GM10248 (cell line): ENCODE results near the gene SLCO3A1.

Experiments used
- CTCF ChIA-PET: fragments of 300-600 bp; sonication (Branson Sonifier 250); formaldehyde crosslinking; extraction: SDS; loops from one replicate; lab custom pipeline; 2021; ENCODE audit warnings: antibody characterized with exemption; lab: Yijun Ruan, JAX
- POLR2A ChIA-PET: fragments of 350-650 bp; sonication (Branson Sonifier 250); formaldehyde crosslinking; extraction: SDS; loops from one replicate; lab custom pipeline; 2020; ENCODE audit warnings: antibody characterized with exemption; lab: Yijun Ruan, JAX
- DNase-seq: peaks from one replicate; pipeline ENCODE4 v3.0.0; 2012; ENCODE audit errors: extremely low spot score
- TF ChIP-seq, protein P1 (sequence below): IDR thresholded peaks from 2 replicates; pipeline ENCODE4 v1.5.1; 2012; ENCODE audit warnings: mild to moderate bottlenecking, low read depth; ENCODE audit errors: extremely low read depth, missing control alignments, control extremely low read depth

Gene SLCO3A1

DNA sequence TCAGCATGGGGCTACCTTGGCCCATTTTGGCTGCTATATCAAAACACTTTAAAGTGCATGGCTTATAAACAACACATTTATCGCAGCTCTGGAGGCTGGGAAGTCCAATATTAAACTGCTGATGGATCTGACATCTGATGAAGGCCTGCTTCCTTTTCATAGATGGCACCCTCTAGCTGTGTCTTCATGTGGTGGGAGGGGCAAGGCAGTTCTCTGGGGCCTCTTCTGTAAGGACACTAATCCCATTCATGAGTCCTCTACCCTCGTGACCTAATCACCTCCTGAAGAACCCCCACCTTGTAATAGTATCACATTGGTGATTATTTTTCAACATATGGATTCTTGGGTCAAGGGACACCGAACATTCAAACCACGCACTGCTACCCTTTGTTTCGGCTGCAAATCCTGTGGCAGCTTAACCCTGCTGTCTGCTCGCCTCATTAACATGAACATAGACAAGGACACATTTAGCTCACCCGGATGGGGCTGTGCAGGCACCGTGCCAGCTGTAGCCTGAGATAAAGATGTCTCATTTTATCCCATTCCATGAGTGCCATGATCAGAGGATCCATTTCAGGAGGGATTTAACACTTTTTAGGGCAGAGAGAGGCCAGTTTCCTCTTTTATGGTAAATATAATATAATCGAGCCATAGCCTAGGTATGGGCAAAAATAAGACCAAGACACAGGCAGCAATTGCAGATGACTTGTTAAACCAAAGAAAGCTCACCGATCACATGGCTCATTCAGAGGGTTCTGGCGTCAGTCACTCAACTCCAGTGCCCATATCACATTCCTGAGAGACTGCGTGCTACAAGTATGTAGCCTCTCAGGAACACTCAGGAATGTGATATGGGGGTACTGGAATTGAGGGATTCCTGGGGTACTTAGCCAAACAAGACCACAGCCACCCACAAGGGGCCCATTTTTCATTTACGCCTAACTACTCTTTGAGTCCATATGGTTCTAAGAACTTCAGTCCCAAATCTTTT is 289.0 kb downstream of the SLCO3A1 start:
- TF ChIP-seq, protein P1, sequence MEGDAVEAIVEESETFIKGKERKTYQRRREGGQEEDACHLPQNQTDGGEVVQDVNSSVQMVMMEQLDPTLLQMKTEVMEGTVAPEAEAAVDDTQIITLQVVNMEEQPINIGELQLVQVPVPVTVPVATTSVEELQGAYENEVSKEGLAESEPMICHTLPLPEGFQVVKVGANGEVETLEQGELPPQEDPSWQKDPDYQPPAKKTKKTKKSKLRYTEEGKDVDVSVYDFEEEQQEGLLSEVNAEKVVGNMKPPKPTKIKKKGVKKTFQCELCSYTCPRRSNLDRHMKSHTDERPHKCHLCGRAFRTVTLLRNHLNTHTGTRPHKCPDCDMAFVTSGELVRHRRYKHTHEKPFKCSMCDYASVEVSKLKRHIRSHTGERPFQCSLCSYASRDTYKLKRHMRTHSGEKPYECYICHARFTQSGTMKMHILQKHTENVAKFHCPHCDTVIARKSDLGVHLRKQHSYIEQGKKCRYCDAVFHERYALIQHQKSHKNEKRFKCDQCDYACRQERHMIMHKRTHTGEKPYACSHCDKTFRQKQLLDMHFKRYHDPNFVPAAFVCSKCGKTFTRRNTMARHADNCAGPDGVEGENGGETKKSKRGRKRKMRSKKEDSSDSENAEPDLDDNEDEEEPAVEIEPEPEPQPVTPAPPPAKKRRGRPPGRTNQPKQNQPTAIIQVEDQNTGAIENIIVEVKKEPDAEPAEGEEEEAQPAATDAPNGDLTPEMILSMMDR: no peak
- ChIA-PET CTCF (interaction anchor here (1.4 to 1.6 kb wide), 2 partner anchors 9 to 92 kb away, joined by 3 read pairs; no protein-coding TSS in a partner anchor), POLR2A (interaction anchor here (0.6 kb wide), 1 partner anchor 1148 kb away, joined by 3 read pairs; the partner anchor contains the start of gene PRC1)
- DNase-seq: no peak

DNA sequence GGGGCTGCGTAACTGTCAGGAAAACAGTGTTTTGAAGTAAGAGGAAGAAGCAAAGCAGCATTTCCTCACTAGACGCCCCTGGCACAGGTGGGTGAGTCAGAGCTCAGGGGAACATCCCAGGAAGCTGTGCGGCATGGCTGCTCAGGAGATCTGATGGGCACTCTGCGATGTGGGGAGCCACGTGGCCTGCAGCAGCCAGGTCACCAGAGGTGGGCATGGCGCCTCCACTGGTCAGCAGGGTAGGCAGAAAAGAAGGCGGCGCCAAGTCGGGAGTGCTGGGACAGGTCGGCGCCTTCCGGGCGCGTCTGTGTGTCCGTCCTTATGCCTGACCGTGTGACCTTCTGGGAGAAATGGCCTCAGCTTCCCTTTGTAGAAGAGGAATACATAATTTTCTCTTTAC is 290.3 kb downstream of the SLCO3A1 start:
- CTCF ChIA-PET: no interaction called here
- TF ChIP-seq, protein P1: no peak
- no peak for DNase-seq
- POLR2A ChIA-PET: no interaction called here

DNA sequence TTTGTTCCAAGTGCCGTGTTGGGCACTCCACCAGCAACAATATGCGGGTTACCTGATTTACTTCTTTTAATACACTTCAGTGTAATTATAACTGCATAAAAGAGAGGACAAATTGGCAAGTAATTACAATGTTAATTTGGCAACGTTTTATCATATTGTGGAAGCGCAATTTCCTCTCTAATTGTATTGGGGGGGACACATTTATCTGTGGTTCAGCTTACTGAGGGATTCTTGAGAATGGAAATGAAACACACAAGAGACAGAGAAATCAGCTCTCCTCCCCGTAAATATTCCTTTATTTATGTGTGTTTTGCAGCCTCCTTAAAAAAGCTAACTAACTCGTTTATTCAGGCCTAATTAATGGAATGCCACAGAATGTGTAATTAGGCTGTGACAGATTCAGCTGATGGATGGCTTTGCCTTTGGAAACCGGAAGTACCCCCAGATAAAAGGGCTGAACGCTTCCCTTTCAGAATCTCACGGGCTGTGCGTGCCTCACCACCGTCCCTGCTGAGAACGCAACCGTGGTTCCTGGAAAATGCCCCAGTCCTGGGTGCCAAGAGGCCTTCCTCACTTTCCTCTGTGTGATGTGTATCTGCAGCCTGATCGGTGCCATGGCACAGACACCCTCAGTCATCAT is 293.1 kb downstream of the SLCO3A1 start:
- CTCF ChIA-PET: interaction anchor here (1.1 to 1.3 kb wide), 2 partner anchors 11 to 13 kb away, joined by 3 to 4 read pairs; no protein-coding TSS in a partner anchor
- TF ChIP-seq, protein P1: no peak
- POLR2A ChIA-PET: no interaction called here
- no peak for DNase-seq

DNA sequence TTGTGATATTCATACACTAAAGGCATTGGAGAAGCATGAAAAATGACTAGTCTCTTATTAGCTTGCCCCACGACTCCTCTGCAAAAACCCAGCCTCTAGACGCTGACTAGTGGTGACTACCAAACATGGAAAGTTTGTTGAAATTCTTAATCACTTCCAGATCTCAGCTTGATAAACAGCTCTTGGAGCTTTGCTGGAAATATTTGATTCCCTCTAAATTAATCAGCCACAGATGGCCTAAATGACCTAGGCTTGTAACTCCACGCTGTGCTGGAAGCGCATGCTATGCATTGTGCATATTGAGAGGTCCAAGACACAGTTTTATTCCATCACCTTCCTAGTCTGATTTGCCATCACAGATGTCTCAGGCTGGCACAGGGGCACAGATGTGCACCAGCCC is 295.5 kb downstream of the SLCO3A1 start:
- ChIA-PET POLR2A (no interaction called here), CTCF (interaction anchor here (0.8 to 1.4 kb wide), 2 partner anchors 9 to 70 kb away, joined by 3 read pairs; no protein-coding TSS in a partner anchor)
- TF ChIP-seq, protein P1: no peak
- DNase-seq: no peak

DNA sequence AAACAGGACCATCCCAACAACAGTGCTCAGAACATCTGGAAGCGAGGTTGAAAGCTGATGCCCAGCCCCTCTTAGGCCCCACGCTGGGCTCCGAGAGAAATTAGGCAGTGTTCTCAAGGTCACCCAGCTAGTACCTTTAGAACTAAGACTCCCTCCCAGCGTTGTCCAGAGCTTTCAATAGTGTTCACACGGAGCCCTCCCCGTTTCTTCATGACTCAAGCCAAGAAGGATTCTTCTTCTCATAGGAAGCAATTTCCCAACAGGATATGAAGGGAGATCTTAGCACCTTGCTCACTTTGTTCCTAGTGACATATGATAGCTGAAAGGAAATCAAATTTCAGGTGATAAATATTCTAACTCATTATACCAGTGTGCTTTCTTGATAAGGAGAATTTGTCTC is 296.0 kb downstream of the SLCO3A1 start:
- no peak for DNase-seq
- CTCF ChIA-PET: interaction anchor here (0.8 to 1.4 kb wide), 3 partner anchors 9 to 71 kb away, joined by 3 read pairs; no protein-coding TSS in a partner anchor
- TF ChIP-seq, protein P1: no peak
- POLR2A ChIA-PET: no interaction called here

DNA sequence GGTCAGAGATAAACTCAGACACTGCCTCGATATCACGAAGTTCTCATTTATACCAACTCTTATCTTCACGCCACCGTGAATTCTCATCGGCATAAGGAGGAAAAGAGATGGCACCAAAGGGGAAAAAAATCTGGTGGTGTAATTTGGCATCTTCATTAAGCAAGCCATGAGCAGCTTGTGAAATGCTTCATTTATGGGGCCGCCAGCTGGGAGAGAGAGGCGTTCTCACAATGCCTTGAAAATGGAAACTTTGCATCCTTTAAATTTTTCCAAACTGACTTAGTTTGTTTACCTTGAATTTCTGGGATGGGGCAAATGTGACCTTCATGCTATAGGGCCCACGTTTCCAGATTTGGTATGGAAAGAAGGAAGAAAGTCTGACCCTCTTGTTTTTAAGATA is 297.7 kb downstream of the SLCO3A1 start:
- TF ChIP-seq, protein P1: no peak
- DNase-seq: no peak
- POLR2A ChIA-PET: no interaction called here
- CTCF ChIA-PET: interaction anchor here (1.1 kb wide), 1 partner anchor 10 kb away, joined by 3 read pairs; no protein-coding TSS in a partner anchor
